ENCODE measurements around the gene SRGAP3. TPM values are rescaled to one million over a fixed set of nuclear protein-coding genes. Genes with fewer than 3 reads are reported as not detected.

SRGAP3 gene
- total RNA-seq, 4 donors from 2014 or later, result 13.1 to 84.9 (median 27.4) TPM

DNA sequence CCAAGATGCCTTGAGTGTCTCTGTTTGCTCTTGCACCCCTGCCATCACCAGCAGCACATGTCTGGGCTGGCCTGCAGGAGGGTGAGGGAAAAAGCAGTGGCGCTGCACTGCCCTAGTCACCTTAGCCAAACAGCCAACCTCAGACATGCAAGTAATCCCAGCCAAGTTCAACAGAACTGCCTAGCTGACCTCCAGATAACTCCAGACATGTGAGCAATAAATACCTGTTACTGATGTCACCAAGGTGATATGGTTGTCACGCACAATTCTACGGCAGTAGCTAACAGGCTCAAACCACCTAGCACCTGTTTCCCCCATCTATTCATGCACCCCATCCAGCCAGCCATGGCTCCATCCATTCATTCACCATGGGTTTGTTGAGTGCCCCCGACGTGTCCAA lies 99.9 kb downstream of the SRGAP3 start:
- Histone ChIP-seq H3K27me3 (no peaks in the 10 kb centered on the region), H3K4me3 (no peak overlapping the region), H3K4me1 (peaks cover 13% of the 10 kb centered on the region), H3K27ac (no peak overlapping the region), H3K36me3 (no peaks in the 10 kb centered on the region), H3K9me3 (no peaks in the 10 kb centered on the region)
- no peak for DNase-seq (ENCODE audit: low spot score in 2 of 2)
- 94% methylated on average over 5 of the region's 5 CpGs for WGBS
- TF ChIP-seq EP300 (IDR thresholded peaks at IDR 0.05) (no peak), POLR2AphosphoS5 (IDR thresholded peaks at IDR 0.05) (no peak), POLR2A (IDR thresholded peaks at IDR 0.05) (no peak)
- TF ChIP-seq, protein P1, sequence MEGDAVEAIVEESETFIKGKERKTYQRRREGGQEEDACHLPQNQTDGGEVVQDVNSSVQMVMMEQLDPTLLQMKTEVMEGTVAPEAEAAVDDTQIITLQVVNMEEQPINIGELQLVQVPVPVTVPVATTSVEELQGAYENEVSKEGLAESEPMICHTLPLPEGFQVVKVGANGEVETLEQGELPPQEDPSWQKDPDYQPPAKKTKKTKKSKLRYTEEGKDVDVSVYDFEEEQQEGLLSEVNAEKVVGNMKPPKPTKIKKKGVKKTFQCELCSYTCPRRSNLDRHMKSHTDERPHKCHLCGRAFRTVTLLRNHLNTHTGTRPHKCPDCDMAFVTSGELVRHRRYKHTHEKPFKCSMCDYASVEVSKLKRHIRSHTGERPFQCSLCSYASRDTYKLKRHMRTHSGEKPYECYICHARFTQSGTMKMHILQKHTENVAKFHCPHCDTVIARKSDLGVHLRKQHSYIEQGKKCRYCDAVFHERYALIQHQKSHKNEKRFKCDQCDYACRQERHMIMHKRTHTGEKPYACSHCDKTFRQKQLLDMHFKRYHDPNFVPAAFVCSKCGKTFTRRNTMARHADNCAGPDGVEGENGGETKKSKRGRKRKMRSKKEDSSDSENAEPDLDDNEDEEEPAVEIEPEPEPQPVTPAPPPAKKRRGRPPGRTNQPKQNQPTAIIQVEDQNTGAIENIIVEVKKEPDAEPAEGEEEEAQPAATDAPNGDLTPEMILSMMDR (IDR thresholded peaks at IDR 0.05), result no peak

- TF ChIP-seq POLR2A (IDR thresholded peaks at IDR 0.05) (no peak), POLR2AphosphoS5 (IDR thresholded peaks at IDR 0.05) (no peak)
- TF ChIP-seq, protein P1 (IDR thresholded peaks at IDR 0.05), result no peak
- H3K27ac ChIP-seq, result no peak overlapping the region
- peak in 1 of 2 donors; percentile 27 for DNase-seq (ENCODE audit: low spot score in 2 of 2)
- no peaks in the 10 kb centered on the region for H3K27me3 ChIP-seq
- H3K9me3 ChIP-seq, result no peaks in the 10 kb centered on the region
- H3K4me3 ChIP-seq, result no peak overlapping the region
- peaks cover 11% of the 10 kb centered on the region for H3K4me1 ChIP-seq
- WGBS, result 52% methylated on average over 7 of the region's 7 CpGs
- no peaks in the 10 kb centered on the region for H3K36me3 ChIP-seq
These were observed 101.6 kb downstream of the SRGAP3 start for GRCh38 chr3:9147896-9148266.

GRCh38 chr3:9147215-9147895 lies 102.1 kb downstream of the SRGAP3 start:
- Histone ChIP-seq H3K36me3 (no peaks in the 10 kb centered on the region), H3K27ac (no peak overlapping the region), H3K9me3 (no peaks in the 10 kb centered on the region), H3K4me1 (peaks cover 16% of the 10 kb centered on the region), H3K27me3 (no peaks in the 10 kb centered on the region), H3K4me3 (no peak overlapping the region)
- DNase-seq (ENCODE audit: low spot score in 2 of 2), result peak in 1 of 2 donors; percentile 59
- 63% methylated on average over 8 of the region's 8 CpGs for WGBS
- TF ChIP-seq POLR2A (IDR thresholded peaks at IDR 0.05), result no peak
- no peak for TF ChIP-seq POLR2AphosphoS5 (IDR thresholded peaks at IDR 0.05)
- no peak for TF ChIP-seq EP300 (IDR thresholded peaks at IDR 0.05)
- TF ChIP-seq, protein P1 (IDR thresholded peaks at IDR 0.05), result no peak

DNA sequence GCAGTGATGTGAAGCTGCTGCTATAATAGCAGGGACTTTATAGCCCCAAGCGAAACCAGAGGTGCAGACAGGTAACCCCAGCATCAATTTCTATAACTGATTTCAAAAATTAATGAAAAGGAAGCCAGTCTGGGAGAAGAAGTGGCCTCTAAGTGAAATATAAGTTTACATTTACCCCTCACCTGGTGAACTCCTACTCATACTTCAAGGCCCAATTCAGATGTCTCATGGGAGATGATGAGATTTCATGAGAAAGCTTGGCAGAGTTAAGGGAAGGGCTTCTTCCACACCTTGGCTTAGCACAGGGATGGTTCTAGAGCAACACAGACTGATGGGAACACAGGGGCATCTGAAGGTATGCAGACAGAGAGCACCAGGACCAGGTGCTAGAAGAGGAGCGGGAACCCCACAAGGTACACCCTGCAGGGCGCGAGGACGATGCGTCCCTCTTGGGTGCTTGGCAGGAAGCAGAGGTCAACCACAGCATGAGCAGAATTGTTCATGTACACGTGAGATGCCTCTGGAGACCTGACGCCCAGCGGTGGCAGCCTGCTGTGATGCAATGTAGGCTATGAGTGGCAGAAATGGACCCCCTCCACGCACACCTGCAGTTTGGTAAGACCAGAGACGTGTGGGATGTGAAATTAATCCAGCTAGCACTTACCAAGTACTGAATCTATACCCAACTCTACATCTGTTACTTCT lies 102.9 kb downstream of the SRGAP3 start:
- peak in 1 of 2 donors; percentile 54 for DNase-seq (ENCODE audit: low spot score in 2 of 2)
- TF ChIP-seq EP300 (IDR thresholded peaks at IDR 0.05) (no peak), POLR2A (IDR thresholded peaks at IDR 0.05) (no peak), POLR2AphosphoS5 (IDR thresholded peaks at IDR 0.05) (no peak)
- TF ChIP-seq, protein P1 (IDR thresholded peaks at IDR 0.05), result no peak
- Histone ChIP-seq H3K9me3 (no peaks in the 10 kb centered on the region), H3K36me3 (no peaks in the 10 kb centered on the region), H3K4me1 (peaks cover 25% of the 10 kb centered on the region), H3K4me3 (no peak overlapping the region), H3K27me3 (no peaks in the 10 kb centered on the region), H3K27ac (no peak overlapping the region)
- WGBS, result 92% methylated on average over 11 of the region's 11 CpGs

- Histone ChIP-seq H3K27ac (no peak overlapping the region), H3K4me1 (peaks cover 31% of the 10 kb centered on the region), H3K36me3 (no peaks in the 10 kb centered on the region), H3K9me3 (no peaks in the 10 kb centered on the region), H3K4me3 (no peak overlapping the region), H3K27me3 (no peaks in the 10 kb centered on the region)
- 100% methylated on average over 2 of the region's 2 CpGs for WGBS
- TF ChIP-seq POLR2AphosphoS5 (IDR thresholded peaks at IDR 0.05), result no peak
- no peak for TF ChIP-seq EP300 (IDR thresholded peaks at IDR 0.05)
- TF ChIP-seq, protein P1 (IDR thresholded peaks at IDR 0.05), result no peak
- no peak for TF ChIP-seq POLR2A (IDR thresholded peaks at IDR 0.05)
- no peak for DNase-seq (ENCODE audit: low spot score in 2 of 2)
These were observed 106.3 kb downstream of the SRGAP3 start for GRCh38 chr3:9143184-9143583.
